ENCODE measurements around the gene SV2A.

GRCh38 chr1:149926296-149926695 lies 8.7 kb upstream of the SV2A start:
- TF ChIP-seq CTCF (conservative IDR thresholded peaks at IDR 0.05; ENCODE audit: low read length) (no peak), EZH2phosphoT487 (IDR thresholded peaks at IDR 0.05; ENCODE audit: borderline replicate concordance, low read depth, low read length) (no peak)

All from OCI-LY7 (cell line).